AG04449 (cell line): ENCODE data around the gene PYGO2.

Source experiments
- CTCF ChIA-PET: fragments of 350-600 bp; formaldehyde crosslinking; extraction: SDS; loops from one replicate; lab custom pipeline; 2021; ENCODE audit warnings: antibody characterized with exemption; lab: Yijun Ruan, JAX
- POLR2A ChIA-PET: fragments of 400-600, 350-600 bp; formaldehyde crosslinking; extraction: SDS; loops from one replicate; lab custom pipeline; 2020; ENCODE audit warnings: antibody characterized with exemption, inconsistent platforms; lab: Yijun Ruan, JAX
- DNase-seq: peaks from one replicate; pipeline ENCODE4 v3.0.0-alpha.2; 2010; ENCODE audit warnings: low read depth, low spot score
- H3K4me3 ChIP-seq: 2 replicates; pipeline ENCODE4 v1.5.1; 2011; ENCODE audit warnings: low read depth, mild to moderate bottlenecking, control low read depth, low read length
- CTCF ChIP-seq: IDR thresholded peaks from one replicate; pipeline ENCODE4 v1.5.1; 2011; ENCODE audit warnings: mild to moderate bottlenecking, moderate library complexity, low read length, control low read depth, inconsistent platforms; ENCODE audit not compliant: insufficient read depth; ENCODE audit errors: missing control alignments

PYGO2 gene

DNA sequence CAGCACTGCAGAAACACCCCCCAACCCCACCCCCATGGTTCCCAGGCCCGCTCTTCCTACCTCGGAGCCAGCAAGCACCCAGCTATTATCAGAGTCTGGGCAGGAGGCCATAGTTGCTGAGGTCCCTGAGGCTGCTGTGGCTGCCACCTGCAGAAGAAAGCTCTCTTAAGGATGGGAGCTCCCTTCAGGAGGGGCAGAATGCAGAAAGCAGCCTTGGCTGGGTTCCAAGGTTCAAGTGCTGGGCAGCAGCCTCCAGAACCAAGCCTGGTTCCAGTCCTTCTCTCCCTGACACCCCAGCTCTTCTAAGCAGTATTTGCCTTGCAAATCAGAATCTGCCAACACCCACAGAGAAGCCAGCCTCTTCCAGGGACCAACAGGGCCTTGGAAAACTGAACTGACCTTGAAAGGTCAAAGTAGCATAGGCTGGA, 8.0 kb downstream of the PYGO2 start:
- H3K4me3 ChIP-seq: no peak overlapping the region
- ChIA-PET CTCF (interaction anchor here (1.4 to 5.5 kb wide), 8 partner anchors 8 to 394 kb away, joined by 3 to 70 read pairs (median 15); partner anchors contain the start of genes LENEP and PYGO2), POLR2A (no interaction called here)
- no peak for DNase-seq
- TF ChIP-seq CTCF: no peak

DNA sequence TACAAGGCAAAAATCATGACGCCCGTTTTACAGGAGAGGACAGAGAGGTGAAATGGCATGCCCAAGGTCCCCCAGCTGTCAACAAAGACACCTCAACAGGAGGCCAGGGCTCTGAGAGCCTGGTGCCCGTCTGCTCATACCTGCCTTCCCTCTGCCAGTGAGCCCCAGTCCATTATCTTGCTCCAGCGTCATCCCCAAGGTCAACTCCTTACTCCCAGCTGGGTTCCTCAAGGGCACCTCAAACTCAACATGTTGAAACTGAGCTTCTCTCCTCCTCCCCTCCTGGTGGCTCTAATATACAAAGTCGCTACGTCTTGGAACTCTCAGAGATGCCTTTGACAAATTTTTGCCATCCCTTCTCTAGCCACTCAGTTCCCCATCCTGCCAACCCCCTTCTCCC, 8.9 kb downstream of the PYGO2 start:
- POLR2A ChIA-PET: interaction anchor here (0.5 kb wide), 1 partner anchor 21 kb away, joined by 3 read pairs; no protein-coding TSS in a partner anchor
- CTCF ChIA-PET: interaction anchor here (1.0 to 5.5 kb wide), 7 partner anchors 9 to 393 kb away, joined by 3 to 70 read pairs (median 6); partner anchors contain the start of genes LENEP, PMVK and PYGO2
- no peak overlapping the region for H3K4me3 ChIP-seq

DNA sequence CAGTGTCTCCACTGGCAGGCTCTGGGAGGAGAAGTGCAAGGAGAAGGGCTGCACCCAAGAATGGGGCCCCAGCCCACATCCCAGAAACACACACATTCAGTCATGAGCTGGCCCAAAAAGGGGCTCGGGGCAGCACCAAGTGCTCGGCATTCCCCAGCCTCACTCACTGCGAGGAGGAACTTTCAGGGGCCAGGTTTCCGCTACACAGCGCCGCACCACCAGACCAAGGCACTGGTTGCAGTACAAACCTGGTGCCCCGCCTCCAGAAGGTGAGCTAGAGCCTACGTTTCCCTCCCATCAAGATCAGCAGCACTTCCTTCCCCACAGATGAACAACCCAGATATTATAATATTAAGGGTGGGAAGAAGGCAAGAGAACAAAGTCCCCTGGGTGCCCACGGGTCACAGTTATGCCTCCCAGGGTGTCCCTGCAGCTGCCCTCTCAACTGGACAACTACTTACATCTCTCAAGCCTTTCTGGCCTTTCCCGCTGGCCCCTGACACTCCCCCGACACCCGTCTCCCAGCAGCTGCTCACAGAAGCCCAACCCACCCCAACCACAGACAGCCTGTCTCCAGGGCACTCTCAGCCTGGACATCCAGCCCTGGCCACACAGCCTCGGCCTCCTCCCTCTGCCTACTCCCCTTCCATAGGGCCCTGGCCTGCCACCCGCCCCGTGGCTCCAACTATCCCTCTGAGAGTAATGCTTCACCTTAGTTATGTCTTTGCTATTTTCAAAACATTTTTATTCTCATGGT, 9.5 kb downstream of the PYGO2 start:
- no peak for TF ChIP-seq CTCF
- no peak for DNase-seq
- ChIA-PET POLR2A (interaction anchor here (0.5 to 1.5 kb wide), 2 partner anchors 15 to 22 kb away, joined by 3 read pairs; partner anchors contain the start of gene PMVK), CTCF (interaction anchor here (1.0 to 5.5 kb wide), 8 partner anchors 10 to 392 kb away, joined by 3 to 70 read pairs (median 6); partner anchors contain the start of genes LENEP, PMVK and PYGO2)
- no peak overlapping the region for H3K4me3 ChIP-seq

More for the DNA sequence above, 8.9 kb downstream of the PYGO2 start:
- no peak for DNase-seq
- TF ChIP-seq CTCF: no peak

DNA sequence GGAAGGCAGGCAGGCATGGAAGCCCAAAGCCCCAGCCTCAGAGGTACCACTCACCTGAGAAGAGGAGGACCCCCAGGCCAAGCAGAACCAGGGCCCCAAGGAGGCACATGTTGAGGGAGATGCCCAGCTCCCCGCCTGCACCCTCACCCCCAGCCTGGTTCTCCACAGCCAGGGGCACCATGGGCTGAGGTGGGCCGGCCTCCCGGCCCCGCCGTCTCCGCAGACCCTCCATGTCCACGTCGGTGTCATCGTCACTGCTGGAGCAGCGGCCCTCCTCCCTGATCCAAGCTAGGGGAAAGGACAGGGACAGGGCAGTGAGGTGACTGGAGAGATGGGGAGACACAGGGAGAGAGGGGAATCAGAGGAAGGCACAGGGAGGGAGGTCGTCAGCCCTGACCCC, 13.5 kb downstream of the PYGO2 start:
- no peak for DNase-seq
- CTCF ChIA-PET: interaction anchor here (1.2 kb wide), 1 partner anchor 51 kb away, joined by 4 read pairs; no protein-coding TSS in a partner anchor
- H3K4me3 ChIP-seq: no peak overlapping the region
- TF ChIP-seq CTCF: no peak
- POLR2A ChIA-PET: no interaction called here

DNA sequence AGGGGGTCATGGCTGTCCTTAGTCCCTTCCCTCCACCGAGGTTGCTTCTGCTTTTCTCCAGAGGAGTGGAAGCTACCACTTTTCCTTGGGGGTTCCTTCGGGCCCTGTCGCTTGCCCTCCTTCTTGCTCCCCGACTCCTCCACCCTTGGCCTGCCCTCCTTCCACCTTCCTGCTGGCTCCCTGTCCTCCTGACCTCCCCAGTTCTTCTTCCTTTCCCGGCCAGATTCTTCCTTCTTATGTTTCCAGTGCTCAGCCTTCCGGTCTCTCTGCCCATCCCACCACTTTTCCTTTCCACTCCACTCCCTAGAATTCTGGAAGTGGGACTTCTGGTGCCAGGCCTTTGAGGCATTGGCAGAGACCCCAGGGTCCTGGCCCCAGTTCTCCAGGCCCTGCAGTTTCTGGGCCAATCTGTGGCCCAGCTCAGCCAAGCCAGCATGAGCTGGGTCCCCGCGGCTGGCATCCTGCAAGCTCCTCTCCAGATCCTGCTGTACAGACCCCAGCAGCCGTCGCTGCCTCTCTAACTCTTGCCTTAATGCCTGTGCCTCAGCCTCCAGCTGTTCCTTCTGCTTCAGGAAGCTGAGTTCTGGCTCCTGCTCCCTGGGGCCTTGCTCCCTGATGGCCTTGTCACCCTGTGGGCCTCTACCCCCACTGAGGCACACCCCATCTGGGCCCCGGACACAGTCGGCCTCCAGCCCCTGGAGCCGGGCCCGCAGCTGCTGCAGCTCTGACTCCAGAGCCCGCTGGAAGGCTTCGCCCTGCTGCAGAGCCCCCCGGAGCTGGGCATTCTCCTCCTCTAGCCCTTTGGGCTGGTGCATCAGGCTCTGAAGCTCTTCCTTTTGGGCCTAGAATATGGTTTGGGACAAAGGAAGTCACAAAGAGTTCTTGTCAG, 15.4 kb downstream of the PYGO2 start:
- CTCF ChIA-PET: interaction anchor here (0.7 to 2.6 kb wide), 6 partner anchors 11 to 277 kb away, joined by 3 to 11 read pairs (median 4); partner anchors contain the start of genes LENEP, PMVK and PYGO2
- H3K4me3 ChIP-seq: no peak overlapping the region
- POLR2A ChIA-PET: interaction anchor here (0.6 to 0.9 kb wide), 3 partner anchors 24 to 983 kb away, joined by 3 to 4 read pairs (median 4); partner anchors contain the start of genes SHC1 and SLC39A1
- DNase-seq: no peak
- TF ChIP-seq CTCF: no peak
